ENCODE data around the gene FGFR3. TPM values are rescaled to one million over a fixed set of nuclear protein-coding genes. Genes with fewer than 3 reads are reported as not detected.

Gene FGFR3
- total and polyA plus RNA-seq, 2 of the 8 experiments (the other 6 are each of a cell fraction or from before 2014, with no cell fraction given), result 9.0 to 19.5 TPM

GRCh38 chr4:1851575-1852410 is 58.7 kb downstream of the FGFR3 start (continued):
- no peak for TF ChIP-seq CHD7 (IDR thresholded peaks at IDR 0.05; ENCODE audit: insufficient replicate concordance, low read length)

All from H1 (cell line).